Colonic mucosa (tissue), 4 donors: ENCODE data around the gene USP32. TPM values are rescaled to one million over a fixed set of nuclear protein-coding genes. Genes with fewer than 3 reads are reported as not detected.

Source experiments
- DNase-seq: peaks from one replicate; pipeline ENCODE4 v3.0.0-alpha.2; 2020
- H3K27ac ChIP-seq: fragments of 200-600 bp; one replicate; pipeline ENCODE4 v1.8.0; 2021
- H3K27me3 ChIP-seq: fragments of 200-600 bp; one replicate; pipeline ENCODE4 v1.8.0; 2021
- H3K36me3 ChIP-seq: fragments of 200-600 bp; one replicate; pipeline ENCODE4 v1.8.0; 2021
- H3K4me1 ChIP-seq: fragments of 200-600 bp; one replicate; pipeline ENCODE4 v1.8.0; 2021; ENCODE audit warnings: mild to moderate bottlenecking
- H3K4me3 ChIP-seq: fragments of 200-600 bp; one replicate; pipeline ENCODE4 v1.8.0; 2021
- H3K9ac ChIP-seq, 2 donors: one replicate each; pipeline ENCODE4 v1.7.0; 2013; ENCODE audit warnings: control low read depth in 2 of 2, low read depth in 2 of 2, low read length in 2 of 2
- H3K9me3 ChIP-seq: fragments of 200-600 bp; one replicate; pipeline ENCODE4 v1.8.0; 2021
- intact Hi-C: fragments of 100-400 bp; cut with DNase I; formaldehyde crosslinking; loops from one replicate; pipeline ENCODE4 v1.14.1; 2022
- total RNA-seq, 2 donors: library from RNA; stranded (reverse); fragmentation: NEBNext Ultra II Directional in 1 of 2; extraction: Animal tissue kit (Norgen Biotek cat#: 25700) in 1 of 2; gene quantifications; one replicate each; pipeline ENCODE4 v1.2.1, GENCODE V29; 2021
- TF ChIP-seq, protein P1 (sequence below): fragments of 200-600 bp; IDR thresholded peaks from one replicate; pipeline ENCODE4 v1.8.0; 2022; ENCODE audit warnings: antibody characterized with exemption, mild to moderate bottlenecking
- donor health status: healthy.
- donor health status: DM: no; HTN: no; CAD: no.
- donor health status: DM: no; HTN: no; CAD: no.

The USP32 gene
- total RNA-seq, 2 donors from 2014 or later, result 28.9 to 52.1 TPM

DNA sequence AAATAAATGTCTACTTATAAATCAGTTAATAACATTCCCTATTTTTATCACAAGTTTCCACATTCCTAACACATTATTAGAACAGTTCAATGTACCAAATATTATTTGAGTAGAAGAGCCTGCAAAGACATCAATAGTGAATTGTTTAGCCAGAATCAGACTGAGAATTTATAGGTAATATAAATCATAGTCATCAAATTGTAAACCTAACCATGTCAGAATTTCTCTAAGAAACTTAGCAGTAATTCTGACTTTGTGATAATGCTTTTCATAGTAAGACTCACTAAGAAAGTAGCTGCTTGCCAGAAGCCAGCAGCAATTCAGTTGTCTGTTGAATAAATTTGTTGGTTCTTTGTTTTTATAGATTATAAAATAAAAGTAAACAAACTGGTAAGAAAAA lies 111.3 kb downstream of the USP32 start:
- Histone ChIP-seq H3K27me3 (no peaks in the 10 kb centered on the region), H3K4me3 (no peak overlapping the region), H3K36me3 (no peaks in the 10 kb centered on the region), H3K4me1 (no peaks in the 10 kb centered on the region), H3K9me3 (no peaks in the 10 kb centered on the region), H3K27ac (no peak overlapping the region), H3K9ac (no peak overlapping the region)
- no peak for DNase-seq
- TF ChIP-seq, protein P1, sequence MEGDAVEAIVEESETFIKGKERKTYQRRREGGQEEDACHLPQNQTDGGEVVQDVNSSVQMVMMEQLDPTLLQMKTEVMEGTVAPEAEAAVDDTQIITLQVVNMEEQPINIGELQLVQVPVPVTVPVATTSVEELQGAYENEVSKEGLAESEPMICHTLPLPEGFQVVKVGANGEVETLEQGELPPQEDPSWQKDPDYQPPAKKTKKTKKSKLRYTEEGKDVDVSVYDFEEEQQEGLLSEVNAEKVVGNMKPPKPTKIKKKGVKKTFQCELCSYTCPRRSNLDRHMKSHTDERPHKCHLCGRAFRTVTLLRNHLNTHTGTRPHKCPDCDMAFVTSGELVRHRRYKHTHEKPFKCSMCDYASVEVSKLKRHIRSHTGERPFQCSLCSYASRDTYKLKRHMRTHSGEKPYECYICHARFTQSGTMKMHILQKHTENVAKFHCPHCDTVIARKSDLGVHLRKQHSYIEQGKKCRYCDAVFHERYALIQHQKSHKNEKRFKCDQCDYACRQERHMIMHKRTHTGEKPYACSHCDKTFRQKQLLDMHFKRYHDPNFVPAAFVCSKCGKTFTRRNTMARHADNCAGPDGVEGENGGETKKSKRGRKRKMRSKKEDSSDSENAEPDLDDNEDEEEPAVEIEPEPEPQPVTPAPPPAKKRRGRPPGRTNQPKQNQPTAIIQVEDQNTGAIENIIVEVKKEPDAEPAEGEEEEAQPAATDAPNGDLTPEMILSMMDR, result no peak
- intact Hi-C loops, result no loop called here

DNA sequence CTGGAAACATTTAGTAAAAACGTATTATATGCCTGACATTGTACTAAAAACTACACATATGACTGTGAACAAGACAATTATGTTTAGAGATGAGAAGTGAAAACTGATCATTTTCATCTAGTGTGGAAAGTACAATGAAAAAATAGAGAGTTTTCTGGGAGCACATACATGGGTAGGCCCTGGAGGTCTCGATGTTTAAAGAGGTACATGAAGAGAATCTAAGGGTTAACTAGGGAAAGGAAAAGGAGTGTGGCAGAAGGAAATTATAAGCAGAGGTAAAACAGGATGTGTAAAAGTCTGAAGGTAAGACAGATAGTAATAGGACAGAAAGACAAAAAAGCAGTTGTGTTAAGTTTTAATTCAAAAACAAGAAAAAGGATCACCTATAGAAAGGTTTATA lies 113.7 kb downstream of the USP32 start:
- no peak overlapping the region for H3K9ac ChIP-seq
- no peak for DNase-seq
- no peaks in the 10 kb centered on the region for H3K36me3 ChIP-seq
- H3K4me3 ChIP-seq, result no peak overlapping the region
- no peaks in the 10 kb centered on the region for H3K9me3 ChIP-seq
- no peak overlapping the region for H3K27ac ChIP-seq
- H3K4me1 ChIP-seq, result no peaks in the 10 kb centered on the region
- no peaks in the 10 kb centered on the region for H3K27me3 ChIP-seq
- TF ChIP-seq, protein P1, result no peak
- intact Hi-C loops, result no loop called here

DNA sequence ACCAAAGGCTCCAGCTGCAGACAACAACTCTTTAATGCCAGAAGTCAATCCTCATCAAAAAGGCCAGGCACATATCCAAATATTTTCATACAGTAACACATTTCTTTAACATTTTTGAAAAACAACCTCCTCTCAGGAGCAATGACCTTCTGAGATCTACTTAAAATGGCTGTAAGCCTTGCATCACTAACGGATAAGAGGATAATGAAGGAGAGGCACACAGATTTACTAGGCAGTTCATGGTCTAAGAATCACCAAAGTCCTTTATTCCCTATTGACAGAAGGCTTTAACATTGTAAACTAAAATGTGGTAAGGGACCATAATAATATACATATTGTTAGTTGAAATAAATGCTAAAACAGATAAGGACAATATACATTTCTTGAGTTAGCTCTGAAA lies 114.7 kb downstream of the USP32 start:
- H3K27ac ChIP-seq, result no peak overlapping the region
- H3K9ac ChIP-seq, result no peak overlapping the region
- no peak overlapping the region for H3K4me3 ChIP-seq
- no peaks in the 10 kb centered on the region for H3K4me1 ChIP-seq
- no peaks in the 10 kb centered on the region for H3K27me3 ChIP-seq
- no peaks in the 10 kb centered on the region for H3K9me3 ChIP-seq
- TF ChIP-seq, protein P1, result no peak
- H3K36me3 ChIP-seq, result no peaks in the 10 kb centered on the region
- DNase-seq, result no peak
- intact Hi-C loops, result no loop called here

DNA sequence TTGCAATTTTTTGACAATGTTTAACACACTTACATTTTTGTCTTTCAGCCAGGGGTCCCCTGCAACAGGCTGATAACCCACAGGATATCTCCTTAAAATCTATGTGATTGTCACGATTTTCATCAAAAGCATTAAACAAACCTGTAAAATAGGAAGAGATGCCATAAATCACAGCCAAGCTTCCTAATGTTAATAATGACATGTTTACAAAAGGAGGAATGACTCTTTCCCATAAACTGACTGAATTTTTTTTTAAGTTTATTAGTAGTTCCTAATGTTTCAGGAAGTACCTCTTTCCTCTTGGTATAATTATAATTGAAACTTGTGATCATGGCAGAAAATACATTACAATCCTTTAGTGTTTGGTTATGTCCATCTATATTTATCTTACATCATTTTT lies 122.5 kb downstream of the USP32 start:
- no peaks in the 10 kb centered on the region for H3K27me3 ChIP-seq
- H3K4me3 ChIP-seq, result no peak overlapping the region
- H3K9me3 ChIP-seq, result no peaks in the 10 kb centered on the region
- intact Hi-C loops, result no loop called here
- H3K36me3 ChIP-seq, result no peaks in the 10 kb centered on the region
- TF ChIP-seq, protein P1, result no peak
- H3K27ac ChIP-seq, result no peak overlapping the region
- H3K4me1 ChIP-seq, result no peaks in the 10 kb centered on the region
- H3K9ac ChIP-seq, result no peak overlapping the region
- no peak for DNase-seq

DNA sequence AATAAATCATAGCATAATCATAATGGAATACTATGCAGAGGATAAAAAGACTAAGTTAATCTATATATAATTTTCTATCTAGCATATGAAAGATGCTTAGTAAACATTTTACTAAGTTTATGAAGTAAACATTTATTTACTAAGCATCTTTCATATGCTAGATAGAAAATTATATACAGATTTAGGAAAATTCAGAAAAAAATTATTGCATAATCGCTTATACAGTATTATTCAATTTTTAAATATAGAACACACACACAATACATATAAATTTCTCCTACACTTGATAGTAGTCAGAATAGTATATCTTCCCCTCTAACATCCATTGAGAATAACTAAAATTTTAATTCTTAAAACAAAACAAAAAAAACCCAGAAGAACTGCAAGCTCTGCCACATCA lies 131.4 kb downstream of the USP32 start:
- H3K27ac ChIP-seq, result no peak overlapping the region
- no peaks in the 10 kb centered on the region for H3K4me1 ChIP-seq
- no peaks in the 10 kb centered on the region for H3K36me3 ChIP-seq
- DNase-seq, result no peak
- H3K9ac ChIP-seq, result no peak overlapping the region
- no peak overlapping the region for H3K4me3 ChIP-seq
- no peaks in the 10 kb centered on the region for H3K27me3 ChIP-seq
- intact Hi-C loops, result no loop called here
- TF ChIP-seq, protein P1, result no peak
- no peaks in the 10 kb centered on the region for H3K9me3 ChIP-seq

DNA sequence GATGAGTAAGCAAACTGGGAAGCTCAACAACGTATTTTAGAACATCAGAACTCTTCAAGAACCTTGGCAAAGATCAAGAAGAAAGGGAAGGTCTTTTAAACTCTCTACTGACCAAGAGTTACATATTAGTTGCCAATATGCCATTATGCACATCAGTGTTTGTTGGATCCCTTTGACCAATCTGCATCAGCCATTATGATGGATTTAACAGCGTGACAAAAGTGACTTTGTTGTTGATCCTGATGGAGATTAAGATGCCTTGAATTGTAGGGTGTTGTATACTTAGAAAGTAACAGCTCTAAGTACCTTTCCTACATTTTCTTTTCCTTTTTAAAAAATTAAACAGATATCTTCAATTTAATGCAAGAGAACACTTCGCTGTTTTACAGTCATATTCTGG lies 133.6 kb downstream of the USP32 start:
- no peaks in the 10 kb centered on the region for H3K4me1 ChIP-seq
- H3K9ac ChIP-seq, result no peak overlapping the region
- DNase-seq, result no peak
- intact Hi-C loops, result no loop called here
- H3K27ac ChIP-seq, result no peak overlapping the region
- H3K9me3 ChIP-seq, result no peaks in the 10 kb centered on the region
- H3K4me3 ChIP-seq, result no peak overlapping the region
- H3K27me3 ChIP-seq, result no peaks in the 10 kb centered on the region
- TF ChIP-seq, protein P1, result no peak
- H3K36me3 ChIP-seq, result no peaks in the 10 kb centered on the region
